Osteoblast (primary cell): ENCODE data around the gene PIEZO2. TPM values are rescaled to one million over a fixed set of nuclear protein-coding genes. Genes with fewer than 3 reads are reported as not detected.
A peak's percentile ranks its signal among the peaks of the same experiment; 100 is the strongest.

Experiments
- DNase-seq: peaks from one replicate; pipeline ENCODE4 v3.0.0; 2011; ENCODE audit warnings: low spot score, mixed read lengths; ENCODE audit not compliant: insufficient read length; ENCODE audit errors: missing footprints
- H2AFZ ChIP-seq: 2 replicates; pipeline ENCODE4 v1.6.0; 2011; ENCODE audit warnings: mild to moderate bottlenecking, low read length
- H3K27ac ChIP-seq: 2 replicates; pipeline ENCODE4 v1.5.1; 2011; ENCODE audit warnings: mild to moderate bottlenecking, low read depth, low read length, moderate library complexity
- H3K27me3 ChIP-seq: 2 replicates; pipeline ENCODE4 v1.6.0; 2012; ENCODE audit warnings: mild to moderate bottlenecking, control low read depth, inconsistent platforms, low read length, moderate library complexity; ENCODE audit not compliant: insufficient read depth
- H3K36me3 ChIP-seq: 2 replicates; pipeline ENCODE4 v1.5.1; 2011; ENCODE audit warnings: mild to moderate bottlenecking, low read length, control low read depth, moderate library complexity; ENCODE audit not compliant: insufficient read depth
- H3K4me1 ChIP-seq: 2 replicates; pipeline ENCODE4 v1.5.1; 2011; ENCODE audit warnings: mild to moderate bottlenecking, low read length, control low read depth, moderate library complexity; ENCODE audit not compliant: insufficient read depth
- H3K4me2 ChIP-seq: 2 replicates; pipeline ENCODE4 v1.6.0; 2011; ENCODE audit warnings: mild to moderate bottlenecking, low read length; ENCODE audit not compliant: insufficient read depth
- H3K4me3 ChIP-seq: fragments of 200-600 bp; sonication (generic); 3 replicates; pipeline ENCODE4 v1.5.1; 2012; ENCODE audit warnings: mild to moderate bottlenecking, low read length, inconsistent platforms; ENCODE audit not compliant: insufficient read depth
- H3K79me2 ChIP-seq: 2 replicates; pipeline ENCODE4 v1.6.0; 2012; ENCODE audit warnings: mild to moderate bottlenecking, low read length, control low read depth, inconsistent platforms; ENCODE audit not compliant: insufficient read depth
- H3K9me3 ChIP-seq: 2 replicates; pipeline ENCODE4 v1.5.1; 2011; ENCODE audit warnings: low read depth, low read length, control low read depth
- H4K20me1 ChIP-seq: 2 replicates; pipeline ENCODE4 v1.6.0; 2012; ENCODE audit warnings: mild to moderate bottlenecking, low read length, control low read depth; ENCODE audit not compliant: insufficient read depth
- CTCF ChIP-seq: IDR thresholded peaks from 2 replicates; pipeline ENCODE4 v1.5.1; 2011; ENCODE audit warnings: mild to moderate bottlenecking, low read depth, low read length, moderate library complexity; ENCODE audit errors: extremely low read depth
- total RNA-seq: library from RNA; depleted of rRNA; stranded (reverse); fragments of >200 nt; gene quantifications from 2 replicates; pipeline ENCODE4 v1.2.3, GENCODE V29; 2012

PIEZO2 gene
- total RNA-seq, 1 donor: 46.7 TPM

GRCh38 chr18:11096411-11096810, 53.0 kb downstream of the PIEZO2 start:
- Histone ChIP-seq H3K27me3 (no peaks in the 10 kb centered on the region), H3K4me2 (peak overlapping the region; percentile 39), H3K4me1 (no peaks in the 10 kb centered on the region), H3K79me2 (no peaks in the 10 kb centered on the region), H4K20me1 (no peaks in the 10 kb centered on the region), H3K27ac (no peak overlapping the region), H3K9me3 (no peaks in the 10 kb centered on the region), H2AFZ (no peak overlapping the region), H3K36me3 (no peaks in the 10 kb centered on the region), H3K4me3 (peak overlapping the region; percentile 30)
- no peak for TF ChIP-seq CTCF
- DNase-seq: no peak

DNA sequence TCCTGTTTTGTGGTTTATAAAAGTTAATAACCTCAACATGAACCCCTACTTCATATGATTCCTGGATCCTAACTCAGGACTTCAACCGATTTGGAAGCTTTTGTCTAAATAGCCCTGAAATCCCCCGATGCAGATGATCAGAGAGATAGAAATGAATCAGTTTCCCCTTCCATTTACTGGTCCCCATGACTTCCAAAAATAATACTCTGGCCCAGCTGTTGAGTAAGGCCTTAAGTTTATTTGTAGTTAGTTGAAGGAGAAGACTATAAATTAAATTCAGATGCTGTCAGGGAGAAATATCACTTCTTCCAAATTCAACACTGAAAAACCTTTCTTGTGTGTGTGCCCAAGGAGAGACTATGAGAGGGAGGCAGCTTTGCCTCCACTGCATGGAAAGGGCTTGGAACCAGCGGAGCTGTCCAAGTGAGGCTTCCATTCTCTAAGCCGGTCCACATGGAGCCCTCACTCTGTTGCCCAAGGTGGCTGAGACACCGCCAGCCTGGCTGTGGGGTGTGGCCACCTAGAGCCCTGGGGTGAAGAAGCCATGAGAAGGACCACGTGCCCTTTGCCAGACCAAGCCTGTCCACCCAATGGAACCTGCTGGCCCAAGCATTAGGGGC, 53.6 kb downstream of the PIEZO2 start:
- H3K79me2 ChIP-seq: no peaks in the 10 kb centered on the region
- H3K27ac ChIP-seq: no peak overlapping the region
- no peak for DNase-seq
- no peaks in the 10 kb centered on the region for H3K27me3 ChIP-seq
- H3K4me3 ChIP-seq: no peak overlapping the region
- H3K9me3 ChIP-seq: no peaks in the 10 kb centered on the region
- H3K4me1 ChIP-seq: no peaks in the 10 kb centered on the region
- no peaks in the 10 kb centered on the region for H3K36me3 ChIP-seq
- TF ChIP-seq CTCF: no peak
- no peak overlapping the region for H2AFZ ChIP-seq
- no peaks in the 10 kb centered on the region for H4K20me1 ChIP-seq
- H3K4me2 ChIP-seq: peak overlapping the region; percentile 39

DNA sequence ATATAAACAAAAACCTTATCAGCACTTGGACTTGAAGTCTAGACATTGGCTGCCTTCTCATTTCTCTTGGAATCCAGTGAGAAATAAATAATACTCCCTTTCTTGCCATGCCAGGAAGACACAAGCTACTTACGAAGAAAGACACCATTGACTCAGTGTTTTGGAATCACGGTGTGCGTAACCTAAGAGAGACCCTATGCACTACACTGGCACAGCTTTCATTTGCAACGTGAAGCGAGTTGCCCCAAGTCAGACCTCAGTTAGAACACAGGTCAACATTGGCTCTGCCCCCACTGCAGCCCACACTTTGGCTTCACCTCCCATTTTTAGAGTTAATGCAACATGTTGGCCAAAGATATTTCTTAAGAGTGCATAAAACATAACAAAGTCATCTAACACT, 54.2 kb downstream of the PIEZO2 start:
- Histone ChIP-seq H3K4me2 (no peak overlapping the region), H3K27ac (no peak overlapping the region)

GRCh38 chr18:11091746-11092145, 57.6 kb downstream of the PIEZO2 start:
- Histone ChIP-seq H2AFZ (no peak overlapping the region), H3K9me3 (no peaks in the 10 kb centered on the region), H3K4me2 (no peak overlapping the region), H3K4me3 (no peak overlapping the region), H3K27me3 (no peaks in the 10 kb centered on the region), H3K36me3 (no peaks in the 10 kb centered on the region), H4K20me1 (no peaks in the 10 kb centered on the region), H3K4me1 (no peaks in the 10 kb centered on the region), H3K27ac (no peak overlapping the region), H3K79me2 (no peaks in the 10 kb centered on the region)
- TF ChIP-seq CTCF: no peak
- no peak for DNase-seq

More for the DNA sequence above, 54.2 kb downstream of the PIEZO2 start:
- no peaks in the 10 kb centered on the region for H3K36me3 ChIP-seq
- H3K79me2 ChIP-seq: no peaks in the 10 kb centered on the region
- H2AFZ ChIP-seq: no peak overlapping the region
- no peak for TF ChIP-seq CTCF
- H3K4me1 ChIP-seq: no peaks in the 10 kb centered on the region
- no peak overlapping the region for H3K4me3 ChIP-seq
- no peak for DNase-seq
- H3K27me3 ChIP-seq: no peaks in the 10 kb centered on the region
- H3K9me3 ChIP-seq: no peaks in the 10 kb centered on the region
- no peaks in the 10 kb centered on the region for H4K20me1 ChIP-seq
